GM19372 (cell line): ENCODE measurements around the gene COX5A.
"Not testable (repeated sequence)": the region's sequence is repeated elsewhere in the genome, so short reads cannot be mapped to it uniquely, and the experiment has no call there.

Source experiments
- ATAC-seq: cut with Tn5 transposase; IDR thresholded peaks from one replicate; pipeline ENCODE4 v1.9.1; 2021; ENCODE audit warnings: mild to moderate bottlenecking, low read depth, moderate library complexity; ENCODE audit not compliant: unreplicated experiment

COX5A gene

GRCh38 chr15:74955796-74956647 is 18.1 kb upstream of the COX5A start:
- peak; percentile 47 for ATAC-seq

- ATAC-seq: no peak
Observed at GRCh38 chr15:74955017-74955416, 17.1 kb upstream of the COX5A start.

GRCh38 chr15:74954515-74954914 is 16.6 kb upstream of the COX5A start:
- no peak for ATAC-seq

- ATAC-seq: no peak
Observed at GRCh38 chr15:74951006-74951405, 13.1 kb upstream of the COX5A start.

- no peak for ATAC-seq
Observed at GRCh38 chr15:74950078-74950908, 12.4 kb upstream of the COX5A start.

GRCh38 chr15:74937272-74937589 is 642 bp downstream of the COX5A start:
- no peak for ATAC-seq

- not testable (repeated sequence) for ATAC-seq
Observed at GRCh38 chr15:74935193-74935592, 2.7 kb downstream of the COX5A start.

GRCh38 chr15:74933573-74933972 is 4.3 kb downstream of the COX5A start:
- no peak for ATAC-seq

GRCh38 chr15:74928771-74929198 is 9.1 kb downstream of the COX5A start:
- ATAC-seq: no peak

- no peak for ATAC-seq
Observed at GRCh38 chr15:74924525-74924924, 13.3 kb downstream of the COX5A start.

GRCh38 chr15:74920456-74920855 is 17.4 kb downstream of the COX5A start:
- ATAC-seq: no peak

GRCh38 chr15:74917676-74918075 is 20.2 kb downstream of the COX5A start:
- no peak for ATAC-seq

- not testable (repeated sequence) for ATAC-seq
Observed at GRCh38 chr15:74913799-74914198, 24.1 kb downstream of the COX5A start.

- no peak for ATAC-seq
Observed at GRCh38 chr15:74913041-74913440, 24.8 kb downstream of the COX5A start.

GRCh38 chr15:74908635-74909034 is 29.2 kb downstream of the COX5A start:
- ATAC-seq: no peak

- no peak for ATAC-seq
Observed at GRCh38 chr15:74907163-74907870, 30.6 kb downstream of the COX5A start.

- peak; percentile 78 for ATAC-seq
Observed at GRCh38 chr15:74906450-74907162, 31.3 kb downstream of the COX5A start, which contains the start of gene FAM219B. TSS of gene FAM219B (minus strand) at chr15:74906851. CDS start at chr15:74906800, 51 bp downstream.

GRCh38 chr15:74906067-74906449 is 31.8 kb downstream of the COX5A start:
- peak; percentile 8 for ATAC-seq

- no peak for ATAC-seq
Observed at GRCh38 chr15:74904190-74904805, 33.6 kb downstream of the COX5A start.

- no peak for ATAC-seq
Observed at GRCh38 chr15:74903676-74904075, 34.2 kb downstream of the COX5A start.
